GM23248 (cell line): ENCODE results near the gene VAMP5.

Source experiments
- EZH2 ChIP-seq: fragments of 200-600 bp; sonication (generic); IDR thresholded peaks from 2 replicates; pipeline ENCODE4 v1.6.1; 2018; ENCODE audit warnings: antibody characterized with exemption, mild to moderate bottlenecking; ENCODE audit not compliant: insufficient read depth, poor library complexity, severe bottlenecking
- EZH2phosphoT487 ChIP-seq: fragments of 200-600 bp; sonication (generic); IDR thresholded peaks from 2 replicates; pipeline ENCODE4 v1.6.1; 2018; ENCODE audit warnings: antibody characterized with exemption, moderate library complexity, mild to moderate bottlenecking, low read depth; ENCODE audit not compliant: insufficient read depth

GRCh38 chr2:85547859-85548607 lies 36.2 kb upstream of the VAMP5 start:
- TF ChIP-seq EZH2 = no peak
- TF ChIP-seq EZH2phosphoT487 = no peak
